Activated naive CD4-positive, alpha-beta T cell (primary cell): ENCODE data around the gene VIPR2.
"Not testable (repeated sequence)": the region's sequence is repeated elsewhere in the genome, so short reads cannot be mapped to it uniquely, and the experiment has no call there.

Experiments used
- DNase-seq, 4 experiments: peaks; one replicate each; lab custom pipeline; 2025; lab: John Stamatoyannopoulos, UW

Gene VIPR2

GRCh38 chr7:159104188-159104920 is 40.3 kb downstream of the VIPR2 start:
- DNase-seq = no peak

GRCh38 chr7:159103382-159104187 is 41.1 kb downstream of the VIPR2 start:
- DNase-seq = no peak

GRCh38 chr7:159102681-159103381 is 41.8 kb downstream of the VIPR2 start:
- no peak for DNase-seq

GRCh38 chr7:159101661-159102091 is 43.0 kb downstream of the VIPR2 start:
- DNase-seq = not testable (repeated sequence)

- DNase-seq = not testable (repeated sequence)
These were observed 43.6 kb downstream of the VIPR2 start for GRCh38 chr7:159101083-159101395.

GRCh38 chr7:159100281-159101082 is 44.2 kb downstream of the VIPR2 start:
- not testable (repeated sequence) for DNase-seq

- no peak for DNase-seq
These were observed 44.9 kb downstream of the VIPR2 start for GRCh38 chr7:159099711-159100231.

GRCh38 chr7:159098811-159099655 is 45.6 kb downstream of the VIPR2 start:
- no peak for DNase-seq

- DNase-seq = no peak
These were observed 46.3 kb downstream of the VIPR2 start for GRCh38 chr7:159098424-159098786.

GRCh38 chr7:159097661-159098423 is 46.8 kb downstream of the VIPR2 start:
- no peak for DNase-seq

GRCh38 chr7:159096736-159097581 is 47.7 kb downstream of the VIPR2 start:
- no peak for DNase-seq

GRCh38 chr7:159095979-159096411 is 48.7 kb downstream of the VIPR2 start:
- no peak for DNase-seq

GRCh38 chr7:159094919-159095915 is 49.5 kb downstream of the VIPR2 start:
- no peak for DNase-seq

GRCh38 chr7:159094023-159094740 is 50.5 kb downstream of the VIPR2 start:
- DNase-seq = no peak

- no peak for DNase-seq
These were observed 51.2 kb downstream of the VIPR2 start for GRCh38 chr7:159093351-159093971.

GRCh38 chr7:159092701-159093121 is 52.0 kb downstream of the VIPR2 start:
- no peak for DNase-seq
